ENCODE measurements around the gene KAT2B. TPM values are rescaled to one million over a fixed set of nuclear protein-coding genes. Genes with fewer than 3 reads are reported as not detected.

Gene KAT2B
- total RNA-seq, 1 donor from 2014 or later: 13.6 TPM

- no peak for DNase-seq
- no peak overlapping the region for H3K4me3 Mint-ChIP-seq (ENCODE audit: unreplicated experiment)
- peaks cover 1% of the 10 kb centered on the region for H3K27me3 Mint-ChIP-seq (ENCODE audit: unreplicated experiment)
- TF ChIP-seq, protein P1, sequence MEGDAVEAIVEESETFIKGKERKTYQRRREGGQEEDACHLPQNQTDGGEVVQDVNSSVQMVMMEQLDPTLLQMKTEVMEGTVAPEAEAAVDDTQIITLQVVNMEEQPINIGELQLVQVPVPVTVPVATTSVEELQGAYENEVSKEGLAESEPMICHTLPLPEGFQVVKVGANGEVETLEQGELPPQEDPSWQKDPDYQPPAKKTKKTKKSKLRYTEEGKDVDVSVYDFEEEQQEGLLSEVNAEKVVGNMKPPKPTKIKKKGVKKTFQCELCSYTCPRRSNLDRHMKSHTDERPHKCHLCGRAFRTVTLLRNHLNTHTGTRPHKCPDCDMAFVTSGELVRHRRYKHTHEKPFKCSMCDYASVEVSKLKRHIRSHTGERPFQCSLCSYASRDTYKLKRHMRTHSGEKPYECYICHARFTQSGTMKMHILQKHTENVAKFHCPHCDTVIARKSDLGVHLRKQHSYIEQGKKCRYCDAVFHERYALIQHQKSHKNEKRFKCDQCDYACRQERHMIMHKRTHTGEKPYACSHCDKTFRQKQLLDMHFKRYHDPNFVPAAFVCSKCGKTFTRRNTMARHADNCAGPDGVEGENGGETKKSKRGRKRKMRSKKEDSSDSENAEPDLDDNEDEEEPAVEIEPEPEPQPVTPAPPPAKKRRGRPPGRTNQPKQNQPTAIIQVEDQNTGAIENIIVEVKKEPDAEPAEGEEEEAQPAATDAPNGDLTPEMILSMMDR (IDR thresholded peaks at IDR 0.05; ENCODE audit: partially characterized antibody, unreplicated experiment): no peak
- peaks cover 2% of the 10 kb centered on the region for H3K9me3 Mint-ChIP-seq (ENCODE audit: unreplicated experiment)
- no peaks in the 10 kb centered on the region for H3K36me3 Mint-ChIP-seq (ENCODE audit: unreplicated experiment)
- no peaks in the 10 kb centered on the region for H3K4me1 Mint-ChIP-seq (ENCODE audit: low read depth, unreplicated experiment)
- no peak overlapping the region for H3K27ac Mint-ChIP-seq (ENCODE audit: unreplicated experiment)
These were observed 82.9 kb downstream of the KAT2B start for GRCh38 chr3:20123131-20123652.

- TF ChIP-seq, protein P1 (IDR thresholded peaks at IDR 0.05; ENCODE audit: partially characterized antibody, unreplicated experiment): no peak
- no peaks in the 10 kb centered on the region for H3K36me3 Mint-ChIP-seq (ENCODE audit: unreplicated experiment)
- H3K27me3 Mint-ChIP-seq (ENCODE audit: unreplicated experiment): peaks cover 1% of the 10 kb centered on the region
- H3K4me3 Mint-ChIP-seq (ENCODE audit: unreplicated experiment): no peak overlapping the region
- peaks cover 2% of the 10 kb centered on the region for H3K9me3 Mint-ChIP-seq (ENCODE audit: unreplicated experiment)
- DNase-seq: no peak
- H3K4me1 Mint-ChIP-seq (ENCODE audit: low read depth, unreplicated experiment): no peaks in the 10 kb centered on the region
- H3K27ac Mint-ChIP-seq (ENCODE audit: unreplicated experiment): no peak overlapping the region
These were observed 85.0 kb downstream of the KAT2B start for GRCh38 chr3:20125289-20125688.

GRCh38 chr3:20125897-20126296, 85.7 kb downstream of the KAT2B start:
- H3K36me3 Mint-ChIP-seq (ENCODE audit: unreplicated experiment): no peaks in the 10 kb centered on the region
- TF ChIP-seq, protein P1 (IDR thresholded peaks at IDR 0.05; ENCODE audit: partially characterized antibody, unreplicated experiment): no peak
- peaks cover 1% of the 10 kb centered on the region for H3K27me3 Mint-ChIP-seq (ENCODE audit: unreplicated experiment)
- DNase-seq: no peak
- no peak overlapping the region for H3K4me3 Mint-ChIP-seq (ENCODE audit: unreplicated experiment)
- H3K9me3 Mint-ChIP-seq (ENCODE audit: unreplicated experiment): peaks cover 2% of the 10 kb centered on the region
- H3K4me1 Mint-ChIP-seq (ENCODE audit: low read depth, unreplicated experiment): no peaks in the 10 kb centered on the region
- H3K27ac Mint-ChIP-seq (ENCODE audit: unreplicated experiment): no peak overlapping the region

GRCh38 chr3:20128358-20128757, 88.1 kb downstream of the KAT2B start:
- no peak for DNase-seq
- Mint-ChIP-seq H3K36me3 (ENCODE audit: unreplicated experiment) (no peaks in the 10 kb centered on the region), H3K27ac (ENCODE audit: unreplicated experiment) (no peak overlapping the region), H3K4me3 (ENCODE audit: unreplicated experiment) (no peak overlapping the region), H3K27me3 (ENCODE audit: unreplicated experiment) (no peaks in the 10 kb centered on the region), H3K4me1 (ENCODE audit: low read depth, unreplicated experiment) (no peaks in the 10 kb centered on the region), H3K9me3 (ENCODE audit: unreplicated experiment) (peaks cover 2% of the 10 kb centered on the region)
- TF ChIP-seq, protein P1 (IDR thresholded peaks at IDR 0.05; ENCODE audit: partially characterized antibody, unreplicated experiment): no peak

- no peak overlapping the region for H3K27ac Mint-ChIP-seq (ENCODE audit: unreplicated experiment)
- no peaks in the 10 kb centered on the region for H3K36me3 Mint-ChIP-seq (ENCODE audit: unreplicated experiment)
- no peak overlapping the region for H3K4me3 Mint-ChIP-seq (ENCODE audit: unreplicated experiment)
- no peaks in the 10 kb centered on the region for H3K4me1 Mint-ChIP-seq (ENCODE audit: low read depth, unreplicated experiment)
- TF ChIP-seq, protein P1 (IDR thresholded peaks at IDR 0.05; ENCODE audit: partially characterized antibody, unreplicated experiment): no peak
- DNase-seq: no peak
- no peaks in the 10 kb centered on the region for H3K27me3 Mint-ChIP-seq (ENCODE audit: unreplicated experiment)
- no peaks in the 10 kb centered on the region for H3K9me3 Mint-ChIP-seq (ENCODE audit: unreplicated experiment)
These were observed 89.9 kb downstream of the KAT2B start for GRCh38 chr3:20130106-20130505.
